AG09319 (cell line): ENCODE measurements around the gene DNMT1.

Experiments
- DNase-seq: peaks from one replicate; pipeline ENCODE4 v3.0.0-alpha.2; 2010; ENCODE audit warnings: low read depth; ENCODE audit errors: extremely low read depth
- TF ChIP-seq, protein P1 (sequence below): IDR thresholded peaks from 2 replicates; pipeline ENCODE4 v1.5.1; 2011; ENCODE audit warnings: low read depth, mild to moderate bottlenecking, inconsistent platforms, low read length, moderate library complexity

The DNMT1 gene

DNA sequence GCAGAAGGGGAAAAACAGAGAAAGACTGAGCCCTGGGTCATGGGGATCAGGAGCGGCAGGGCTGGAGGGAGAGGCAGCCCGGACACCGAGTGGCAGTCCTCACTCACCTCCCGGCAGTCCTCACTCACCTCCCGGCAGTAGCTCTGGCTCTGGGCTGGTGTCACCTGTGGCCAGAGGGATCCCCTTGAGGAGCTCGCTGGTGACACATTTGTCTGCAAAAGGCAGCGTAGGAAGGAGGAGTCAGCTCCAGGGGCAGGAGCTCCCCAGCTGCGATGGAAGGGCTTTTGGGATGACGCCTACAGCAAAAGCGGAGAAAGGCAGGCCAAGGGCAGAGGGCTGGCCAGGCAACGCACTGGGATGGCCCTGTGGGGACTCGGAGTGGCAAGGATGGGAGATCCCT, 75.8 kb downstream of the DNMT1 start:
- no peak for DNase-seq
- TF ChIP-seq, protein P1, sequence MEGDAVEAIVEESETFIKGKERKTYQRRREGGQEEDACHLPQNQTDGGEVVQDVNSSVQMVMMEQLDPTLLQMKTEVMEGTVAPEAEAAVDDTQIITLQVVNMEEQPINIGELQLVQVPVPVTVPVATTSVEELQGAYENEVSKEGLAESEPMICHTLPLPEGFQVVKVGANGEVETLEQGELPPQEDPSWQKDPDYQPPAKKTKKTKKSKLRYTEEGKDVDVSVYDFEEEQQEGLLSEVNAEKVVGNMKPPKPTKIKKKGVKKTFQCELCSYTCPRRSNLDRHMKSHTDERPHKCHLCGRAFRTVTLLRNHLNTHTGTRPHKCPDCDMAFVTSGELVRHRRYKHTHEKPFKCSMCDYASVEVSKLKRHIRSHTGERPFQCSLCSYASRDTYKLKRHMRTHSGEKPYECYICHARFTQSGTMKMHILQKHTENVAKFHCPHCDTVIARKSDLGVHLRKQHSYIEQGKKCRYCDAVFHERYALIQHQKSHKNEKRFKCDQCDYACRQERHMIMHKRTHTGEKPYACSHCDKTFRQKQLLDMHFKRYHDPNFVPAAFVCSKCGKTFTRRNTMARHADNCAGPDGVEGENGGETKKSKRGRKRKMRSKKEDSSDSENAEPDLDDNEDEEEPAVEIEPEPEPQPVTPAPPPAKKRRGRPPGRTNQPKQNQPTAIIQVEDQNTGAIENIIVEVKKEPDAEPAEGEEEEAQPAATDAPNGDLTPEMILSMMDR = no peak

DNA sequence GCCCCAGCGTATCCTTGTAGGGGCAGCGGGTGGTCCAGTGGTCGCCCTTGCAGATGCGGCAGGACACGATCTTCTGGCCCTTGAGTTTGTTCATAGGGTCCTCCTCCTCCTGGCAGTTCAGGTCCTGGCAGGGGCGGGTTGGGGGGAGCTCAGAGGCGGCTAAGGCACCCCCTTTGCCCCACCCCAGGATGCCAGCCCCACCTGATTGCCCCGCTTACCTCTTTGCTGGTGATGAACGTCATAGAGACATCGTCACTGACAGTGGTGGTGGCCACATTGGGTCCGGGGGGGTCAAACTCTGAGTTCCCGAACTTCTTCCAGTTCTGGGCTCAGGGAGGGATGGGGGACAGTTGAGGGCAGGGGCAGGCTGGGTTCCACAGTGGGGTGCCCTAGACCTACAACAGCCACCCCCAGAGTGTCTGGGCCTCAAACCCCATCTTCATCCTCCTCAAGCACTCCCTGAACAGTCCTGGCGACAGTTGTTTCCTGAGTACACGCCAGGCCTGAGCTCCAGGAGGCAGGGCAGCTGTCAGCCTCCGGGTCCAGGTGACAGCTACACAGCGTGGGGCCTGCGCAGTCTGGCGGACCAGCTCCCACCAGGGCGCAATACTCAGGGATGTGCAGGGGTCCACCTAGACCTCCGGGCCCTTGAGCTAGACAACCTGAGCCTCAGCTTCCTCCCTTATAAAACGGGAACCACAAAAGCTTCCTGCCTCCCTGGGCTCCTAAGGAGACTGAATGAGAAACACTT, 77.7 kb downstream of the DNMT1 start:
- no peak for DNase-seq
- TF ChIP-seq, protein P1 = no peak

DNA sequence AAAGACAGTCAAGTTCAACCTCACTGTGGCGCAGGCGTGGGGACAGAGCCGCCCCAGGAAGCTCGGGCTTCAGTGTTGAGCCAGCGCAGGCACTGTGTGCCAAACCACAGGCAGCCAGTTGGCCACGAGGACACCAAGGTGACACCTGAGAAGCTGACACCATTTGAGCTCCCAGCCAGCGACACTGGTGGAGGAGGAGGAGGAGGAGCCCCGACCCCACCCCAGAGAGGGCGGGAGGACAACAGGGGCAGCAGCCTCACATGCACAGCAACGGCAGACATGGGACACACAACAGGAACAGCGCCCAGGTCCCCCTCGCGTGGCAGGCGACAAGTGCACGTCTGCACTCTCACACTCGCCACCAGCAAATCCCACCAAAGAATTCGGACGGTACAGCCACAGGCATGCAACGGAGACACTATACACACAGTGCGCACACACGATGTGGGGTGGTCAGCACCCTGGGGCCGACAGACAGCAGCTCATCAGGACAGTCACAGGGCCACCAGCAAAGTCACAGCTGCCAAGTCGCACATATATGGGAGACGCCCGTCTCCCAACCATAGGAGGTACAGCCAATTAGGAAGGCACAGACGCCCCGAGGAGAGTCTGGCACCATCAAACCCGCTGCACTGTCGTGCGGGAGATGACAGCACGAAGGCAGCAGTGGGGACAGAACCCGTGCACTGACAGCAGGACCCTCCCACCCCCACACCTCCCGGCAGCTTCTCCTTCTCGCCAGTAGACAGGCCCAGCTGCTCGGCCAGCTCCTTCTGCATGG, 78.5 kb downstream of the DNMT1 start:
- TF ChIP-seq, protein P1 = no peak
- no peak for DNase-seq

DNA sequence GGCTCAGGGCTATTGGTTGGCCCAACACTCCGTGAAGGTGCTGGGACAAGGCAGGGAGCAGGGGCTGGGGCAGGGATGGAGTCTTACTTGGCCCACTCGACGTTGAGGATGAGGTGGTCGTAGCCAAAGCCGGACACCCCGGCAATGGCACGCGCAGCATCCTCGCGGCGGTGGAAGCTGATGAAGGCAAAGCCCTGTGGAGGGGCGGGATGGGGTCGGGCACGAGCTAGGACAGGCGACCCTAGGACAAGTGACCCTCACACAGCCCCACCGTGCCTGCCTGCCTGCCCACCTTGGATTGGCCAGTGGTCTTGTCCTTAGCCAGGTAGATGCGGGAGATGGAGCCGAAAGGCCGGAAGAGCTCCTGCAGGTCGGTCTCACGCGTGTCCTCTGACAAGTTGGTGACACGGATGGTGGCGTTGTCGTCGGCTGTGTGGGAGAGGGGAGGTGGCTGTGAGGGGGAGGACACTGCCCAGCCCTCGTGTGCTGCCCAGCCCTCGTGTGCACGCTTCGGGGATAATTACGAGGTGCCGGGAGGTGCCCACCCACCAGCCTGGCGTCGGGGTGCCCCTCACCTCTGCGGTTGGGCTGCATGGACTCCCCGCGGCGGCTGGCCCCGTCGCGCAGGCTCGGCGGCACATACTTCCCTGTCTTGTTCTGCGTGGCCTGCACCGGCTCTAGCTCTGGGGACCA, 79.2 kb downstream of the DNMT1 start:
- no peak for DNase-seq
- TF ChIP-seq, protein P1 = no peak

DNA sequence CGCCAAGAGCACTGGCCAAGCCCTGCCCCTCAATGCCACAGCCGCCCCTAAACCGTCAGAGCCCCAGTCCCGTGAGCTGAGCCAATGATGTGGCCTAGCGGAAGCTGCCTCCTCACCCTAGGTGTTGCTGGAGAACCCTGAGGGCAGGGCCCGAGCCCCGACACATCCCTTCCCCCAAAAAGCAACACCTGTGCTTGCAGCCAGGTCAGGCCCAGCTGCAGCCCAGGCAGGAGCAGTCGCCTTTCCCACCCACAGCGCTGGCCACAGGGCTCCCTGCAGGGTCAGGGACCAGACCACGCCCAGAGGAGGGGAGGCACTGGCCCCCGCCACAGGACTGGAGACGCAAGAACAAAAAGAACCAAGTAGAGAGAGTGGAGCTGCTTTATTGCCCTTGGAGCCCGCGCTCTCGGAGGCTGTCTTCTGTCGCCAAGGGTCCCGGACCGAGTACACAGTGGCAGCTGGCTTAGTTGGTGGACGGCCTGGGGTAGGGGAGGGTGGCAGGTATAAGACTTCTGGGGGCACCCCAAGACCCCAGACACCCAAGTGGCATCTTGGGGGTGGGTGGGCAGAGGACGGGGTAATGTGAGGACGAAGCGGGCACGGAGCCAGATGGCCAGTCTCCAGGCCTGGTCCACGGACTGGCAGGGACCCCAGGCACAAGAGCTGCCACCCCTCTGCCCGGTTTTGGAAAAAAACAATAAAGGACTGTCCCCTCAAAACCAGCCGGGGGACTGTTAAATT, 79.9 kb downstream of the DNMT1 start:
- DNase-seq = no peak

DNA sequence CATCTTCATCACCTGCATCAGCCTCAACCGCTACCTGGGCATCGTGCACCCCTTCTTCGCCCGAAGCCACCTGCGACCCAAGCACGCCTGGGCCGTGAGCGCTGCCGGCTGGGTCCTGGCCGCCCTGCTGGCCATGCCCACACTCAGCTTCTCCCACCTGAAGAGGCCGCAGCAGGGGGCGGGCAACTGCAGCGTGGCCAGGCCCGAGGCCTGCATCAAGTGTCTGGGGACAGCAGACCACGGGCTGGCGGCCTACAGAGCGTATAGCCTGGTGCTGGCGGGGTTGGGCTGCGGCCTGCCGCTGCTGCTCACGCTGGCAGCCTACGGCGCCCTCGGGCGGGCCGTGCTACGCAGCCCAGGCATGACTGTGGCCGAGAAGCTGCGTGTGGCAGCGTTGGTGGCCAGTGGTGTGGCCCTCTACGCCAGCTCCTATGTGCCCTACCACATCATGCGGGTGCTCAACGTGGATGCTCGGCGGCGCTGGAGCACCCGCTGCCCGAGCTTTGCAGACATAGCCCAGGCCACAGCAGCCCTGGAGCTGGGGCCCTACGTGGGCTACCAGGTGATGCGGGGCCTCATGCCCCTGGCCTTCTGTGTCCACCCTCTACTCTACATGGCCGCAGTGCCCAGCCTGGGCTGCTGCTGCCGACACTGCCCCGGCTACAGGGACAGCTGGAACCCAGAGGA, 80.6 kb downstream of the DNMT1 start:
- no peak for DNase-seq
- TF ChIP-seq, protein P1 = no peak

More for the DNA sequence above, 79.9 kb downstream of the DNMT1 start:
- TF ChIP-seq, protein P1 = no peak
